ENCODE measurements around the gene KCNJ2. TPM values are rescaled to one million over a fixed set of nuclear protein-coding genes. Genes with fewer than 3 reads are reported as not detected.
A peak's percentile ranks its signal among the peaks of the same experiment; 100 is the strongest.

KCNJ2 gene
- polyA plus RNA-seq, 1 donor from 2014 or later = 2.3 TPM

GRCh38 chr17:70144260-70144846 is 25.0 kb upstream of the KCNJ2 start:
- Histone ChIP-seq H2AFZ (ENCODE audit: low read depth, low read length) (no peak overlapping the region), H3K9ac (ENCODE audit: low read length) (no peak overlapping the region), H3K36me3 (ENCODE audit: insufficient read depth, low read length) (no peaks in the 10 kb centered on the region), H3F3A (ENCODE audit: insufficient read depth, low read length, poor library complexity, severe bottlenecking) (no peaks in the 10 kb centered on the region), H3K4me2 (ENCODE audit: low read length) (no peak overlapping the region), H3K9me2 (ENCODE audit: insufficient read depth, low read length) (no peaks in the 10 kb centered on the region), H3K27me3 (ENCODE audit: insufficient read depth, low read depth, low read length) (no peaks in the 10 kb centered on the region), H3K4me3 (ENCODE audit: low read length) (no peak overlapping the region), H3K9me3 (ENCODE audit: low read length) (no peaks in the 10 kb centered on the region), H4K20me1 (ENCODE audit: insufficient read depth) (no peaks in the 10 kb centered on the region), H3K79me2 (replicated peaks; ENCODE audit: insufficient read depth, low read length) (no peaks in the 10 kb centered on the region), H3K27ac (ENCODE audit: low read length) (peak overlapping the region; percentile 25)
- TF ChIP-seq SMC3 (conservative IDR thresholded peaks at IDR 0.05; ENCODE audit: poor library complexity) (peak; percentile 87), POLR2AphosphoS5 (IDR thresholded peaks at IDR 0.05) (no peak), RAD21 (conservative IDR thresholded peaks at IDR 0.05) (peak; percentile 79), EZH2 (IDR thresholded peaks at IDR 0.05; ENCODE audit: borderline replicate concordance, insufficient read depth, low read length, poor library complexity, severe bottlenecking) (no peak), MXI1 (conservative IDR thresholded peaks at IDR 0.05; ENCODE audit: poor library complexity, severe bottlenecking) (no peak), TAF1 (IDR thresholded peaks at IDR 0.05; ENCODE audit: low read depth) (no peak), EP300 (conservative IDR thresholded peaks at IDR 0.05; ENCODE audit: poor library complexity, severe bottlenecking) (no peak)
- TF ChIP-seq, protein P1, sequence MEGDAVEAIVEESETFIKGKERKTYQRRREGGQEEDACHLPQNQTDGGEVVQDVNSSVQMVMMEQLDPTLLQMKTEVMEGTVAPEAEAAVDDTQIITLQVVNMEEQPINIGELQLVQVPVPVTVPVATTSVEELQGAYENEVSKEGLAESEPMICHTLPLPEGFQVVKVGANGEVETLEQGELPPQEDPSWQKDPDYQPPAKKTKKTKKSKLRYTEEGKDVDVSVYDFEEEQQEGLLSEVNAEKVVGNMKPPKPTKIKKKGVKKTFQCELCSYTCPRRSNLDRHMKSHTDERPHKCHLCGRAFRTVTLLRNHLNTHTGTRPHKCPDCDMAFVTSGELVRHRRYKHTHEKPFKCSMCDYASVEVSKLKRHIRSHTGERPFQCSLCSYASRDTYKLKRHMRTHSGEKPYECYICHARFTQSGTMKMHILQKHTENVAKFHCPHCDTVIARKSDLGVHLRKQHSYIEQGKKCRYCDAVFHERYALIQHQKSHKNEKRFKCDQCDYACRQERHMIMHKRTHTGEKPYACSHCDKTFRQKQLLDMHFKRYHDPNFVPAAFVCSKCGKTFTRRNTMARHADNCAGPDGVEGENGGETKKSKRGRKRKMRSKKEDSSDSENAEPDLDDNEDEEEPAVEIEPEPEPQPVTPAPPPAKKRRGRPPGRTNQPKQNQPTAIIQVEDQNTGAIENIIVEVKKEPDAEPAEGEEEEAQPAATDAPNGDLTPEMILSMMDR (IDR thresholded peaks at IDR 0.05; ENCODE audit: poor library complexity, severe bottlenecking) = peak; percentile 77
- TF ChIP-seq, protein P2, sequence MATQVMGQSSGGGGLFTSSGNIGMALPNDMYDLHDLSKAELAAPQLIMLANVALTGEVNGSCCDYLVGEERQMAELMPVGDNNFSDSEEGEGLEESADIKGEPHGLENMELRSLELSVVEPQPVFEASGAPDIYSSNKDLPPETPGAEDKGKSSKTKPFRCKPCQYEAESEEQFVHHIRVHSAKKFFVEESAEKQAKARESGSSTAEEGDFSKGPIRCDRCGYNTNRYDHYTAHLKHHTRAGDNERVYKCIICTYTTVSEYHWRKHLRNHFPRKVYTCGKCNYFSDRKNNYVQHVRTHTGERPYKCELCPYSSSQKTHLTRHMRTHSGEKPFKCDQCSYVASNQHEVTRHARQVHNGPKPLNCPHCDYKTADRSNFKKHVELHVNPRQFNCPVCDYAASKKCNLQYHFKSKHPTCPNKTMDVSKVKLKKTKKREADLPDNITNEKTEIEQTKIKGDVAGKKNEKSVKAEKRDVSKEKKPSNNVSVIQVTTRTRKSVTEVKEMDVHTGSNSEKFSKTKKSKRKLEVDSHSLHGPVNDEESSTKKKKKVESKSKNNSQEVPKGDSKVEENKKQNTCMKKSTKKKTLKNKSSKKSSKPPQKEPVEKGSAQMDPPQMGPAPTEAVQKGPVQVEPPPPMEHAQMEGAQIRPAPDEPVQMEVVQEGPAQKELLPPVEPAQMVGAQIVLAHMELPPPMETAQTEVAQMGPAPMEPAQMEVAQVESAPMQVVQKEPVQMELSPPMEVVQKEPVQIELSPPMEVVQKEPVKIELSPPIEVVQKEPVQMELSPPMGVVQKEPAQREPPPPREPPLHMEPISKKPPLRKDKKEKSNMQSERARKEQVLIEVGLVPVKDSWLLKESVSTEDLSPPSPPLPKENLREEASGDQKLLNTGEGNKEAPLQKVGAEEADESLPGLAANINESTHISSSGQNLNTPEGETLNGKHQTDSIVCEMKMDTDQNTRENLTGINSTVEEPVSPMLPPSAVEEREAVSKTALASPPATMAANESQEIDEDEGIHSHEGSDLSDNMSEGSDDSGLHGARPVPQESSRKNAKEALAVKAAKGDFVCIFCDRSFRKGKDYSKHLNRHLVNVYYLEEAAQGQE (IDR thresholded peaks at IDR 0.05; ENCODE audit: borderline replicate concordance) = peak; percentile 64

GRCh38 chr17:70153210-70153609 is 16.1 kb upstream of the KCNJ2 start:
- Histone ChIP-seq H3K27ac (ENCODE audit: low read length) (no peak overlapping the region), H3K36me3 (ENCODE audit: insufficient read depth, low read length) (no peaks in the 10 kb centered on the region), H3K4me2 (ENCODE audit: low read length) (no peak overlapping the region), H3K27me3 (ENCODE audit: insufficient read depth, low read depth, low read length) (no peaks in the 10 kb centered on the region), H3K9me3 (ENCODE audit: low read length) (no peaks in the 10 kb centered on the region), H3F3A (ENCODE audit: insufficient read depth, low read length, poor library complexity, severe bottlenecking) (no peaks in the 10 kb centered on the region), H4K20me1 (ENCODE audit: insufficient read depth) (no peaks in the 10 kb centered on the region), H3K79me2 (replicated peaks; ENCODE audit: insufficient read depth, low read length) (no peaks in the 10 kb centered on the region), H2AFZ (ENCODE audit: low read depth, low read length) (no peak overlapping the region), H3K4me3 (ENCODE audit: low read length) (no peak overlapping the region), H3K9me2 (ENCODE audit: insufficient read depth, low read length) (no peaks in the 10 kb centered on the region), H3K9ac (ENCODE audit: low read length) (no peak overlapping the region)
- TF ChIP-seq MXI1 (conservative IDR thresholded peaks at IDR 0.05; ENCODE audit: poor library complexity, severe bottlenecking) (no peak), SMC3 (conservative IDR thresholded peaks at IDR 0.05; ENCODE audit: poor library complexity) (no peak), EP300 (conservative IDR thresholded peaks at IDR 0.05; ENCODE audit: poor library complexity, severe bottlenecking) (no peak), EZH2 (IDR thresholded peaks at IDR 0.05; ENCODE audit: borderline replicate concordance, insufficient read depth, low read length, poor library complexity, severe bottlenecking) (no peak), RAD21 (conservative IDR thresholded peaks at IDR 0.05) (no peak)
- TF ChIP-seq, protein P2 (IDR thresholded peaks at IDR 0.05; ENCODE audit: borderline replicate concordance) = no peak
